Prostate gland (tissue), 2 donors: ENCODE results near the gene RNU5D-1. TPM values are rescaled to one million over a fixed set of nuclear protein-coding genes. Genes with fewer than 3 reads are reported as not detected.

Source experiments
- DNase-seq: peaks from one replicate; pipeline ENCODE4 v3.0.0-alpha.2; 2019; ENCODE audit warnings: low spot score
- H3K27ac ChIP-seq, 2 donors: fragments of 200-600 bp; sonication (generic); 2 replicates each; pipeline ENCODE4 v1.5.1; 2017 to 2019
- H3K27me3 ChIP-seq: fragments of 200-600 bp; sonication (generic); replicated peaks from 2 replicates; pipeline ENCODE4 v1.5.1; 2019; ENCODE audit not compliant: insufficient read depth
- H3K36me3 ChIP-seq, 2 donors: fragments of 200-600 bp; sonication (generic); 1 replicate in 1 of 2; 2 replicates in 1 of 2; pipeline versions ENCODE4 v1.5.1 to v1.8.1; 2017 to 2019
- H3K4me1 ChIP-seq: fragments of 200-600 bp; sonication (generic); replicated peaks from 2 replicates; pipeline ENCODE4 v1.5.1; 2019
- H3K4me3 ChIP-seq, 2 donors: fragments of 200-600 bp; sonication (generic); 2 replicates each; pipeline ENCODE4 v1.5.1; 2017 to 2019
- H3K9me3 ChIP-seq: fragments of 200-600 bp; sonication (generic); 2 replicates; pipeline ENCODE4 v1.5.1; 2017
- CTCF ChIP-seq, 4 experiments: fragments of 200-600 bp in 2 of 4; fragments of 450-650 bp in 2 of 4; sonication (generic) in 2 of 4; IDR thresholded peaks; 1 replicate in 3 of 4; 2 replicates in 1 of 4; pipeline ENCODE4 v1.5.1; 2016 to 2019; ENCODE audit warnings: antibody characterized with exemption in 4 of 4, mild to moderate bottlenecking in 2 of 4, moderate library complexity in 2 of 4
- POLR2A ChIP-seq: fragments of 450-650 bp; IDR thresholded peaks from one replicate; pipeline ENCODE4 v1.6.1; 2016; ENCODE audit warnings: antibody characterized with exemption, mild to moderate bottlenecking
- POLR2AphosphoS5 ChIP-seq: sonication (generic); formaldehyde crosslinking; IDR thresholded peaks from one replicate; pipeline ENCODE4 v1.6.1; 2017; ENCODE audit warnings: antibody characterized with exemption
- WGBS: methylation state at CpG from one replicate; pipeline ENCODE4 v1.1.5; 2018; 5-methylcytosine and 5-hydroxymethylcytosine counted together
- intact Hi-C: fragments of 100-400 bp; cut with DNase I; formaldehyde crosslinking; loops from one replicate; pipeline ENCODE4 v1.14.2; 2022
- small RNA-seq, 2 donors: library from RNA; depleted of rRNA; stranded (forward); fragments of <200 nt; gene quantifications; one replicate each; pipeline ENCODE3, GENCODE V24; 2016
- total RNA-seq, 2 donors: library from RNA; depleted of rRNA; stranded (reverse); fragments of >200 nt; gene quantifications; one replicate each; pipeline ENCODE4 v1.1.0, GENCODE V29; 2016

The RNU5D-1 gene
- total RNA-seq, 2 donors from 2014 or later: not detected

GRCh38 chr1:44682883-44683265, 48.1 kb downstream of the RNU5D-1 start:
- DNase-seq: no peak

GRCh38 chr1:44681905-44682882, 48.8 kb downstream of the RNU5D-1 start:
- Histone ChIP-seq H3K4me3 (no peak overlapping the region), H3K36me3 (no peaks in the 10 kb centered on the region), H3K27me3 (no peaks in the 10 kb centered on the region), H3K27ac (no peak overlapping the region), H3K9me3 (no peaks in the 10 kb centered on the region), H3K4me1 (no peaks in the 10 kb centered on the region)
- intact Hi-C loops: no loop called here
- no peak for DNase-seq
- TF ChIP-seq CTCF (IDR thresholded peaks at IDR 0.05): no peak
- no peak for TF ChIP-seq POLR2AphosphoS5
- TF ChIP-seq POLR2A: no peak
- WGBS: 81% methylated on average over 14 of the region's 14 CpGs

More at GRCh38 chr1:44682883-44683265, 48.1 kb downstream of the RNU5D-1 start:
- Histone ChIP-seq H3K4me3 (no peak overlapping the region), H3K36me3 (no peaks in the 10 kb centered on the region), H3K27me3 (no peaks in the 10 kb centered on the region), H3K9me3 (no peaks in the 10 kb centered on the region), H3K4me1 (no peaks in the 10 kb centered on the region), H3K27ac (no peak overlapping the region)
- intact Hi-C loops: no loop called here
- 91% methylated on average over 3 of the region's 3 CpGs for WGBS
- TF ChIP-seq POLR2AphosphoS5 (no peak), POLR2A (no peak), CTCF (IDR thresholded peaks at IDR 0.05) (no peak)

Small RNAs within 50 kb of the gene (small RNA-seq; reads per million reads assigned to genes)
- 2.6 to 2.7 reads per million in 2 donors for gene RNU5D-1
- 0.50 to 1.2 reads per million in 2 donors for gene RNU5F-1
- gene SNORD38A: 731 to 1,103 reads per million in 2 donors
- gene SNORD38B: 0 reads per million in 2 donors
- 886 to 1,580 reads per million in 2 donors for gene SNORD46
- 0 reads per million in 2 donors for gene SNORD55

Other genes with a start within 250 kb of the RNU5D-1 start
- gene TMEM53, start 56.7 kb downstream of the RNU5D-1 start, total RNA-seq: 1 to 10 TPM; 2.7 to 6.9 TPM
- gene ARMH1, start 56.5 kb downstream of the RNU5D-1 start, total RNA-seq: 1 to 10 TPM; 1.0 to 3.6 TPM
- gene KIF2C, start 8.7 kb upstream of the RNU5D-1 start, total RNA-seq: 10 to 100 TPM in 1 of 2 donors, 1 to 10 TPM in 1; 3.5 to 13.2 TPM
- 1,000 to 10,000 TPM; 1,669 to 3,439 TPM for gene RPS8, start 44.4 kb upstream of the RNU5D-1 start, total RNA-seq
- gene BEST4, start 57.0 kb upstream of the RNU5D-1 start, total RNA-seq: not detected
- gene PLK3, start 69.2 kb upstream of the RNU5D-1 start, total RNA-seq: 10 to 100 TPM in 1 of 2 donors, 1 to 10 TPM in 1; 5.2 to 15.5 TPM
- 1 to 10 TPM in 1 of 2 donors, not detected in 1; 4.0 TPM for gene DYNLT4, start 76.2 kb upstream of the RNU5D-1 start, total RNA-seq
- gene BTBD19, start 77.4 kb upstream of the RNU5D-1 start, total RNA-seq: 10 to 100 TPM in 1 of 2 donors, under 1 TPM in 1; 0.50 to 10.5 TPM
- 10 to 100 TPM in 1 of 2 donors, under 1 TPM in 1; 0.32 to 31.9 TPM for gene PTCH2, start 112.1 kb upstream of the RNU5D-1 start, total RNA-seq